Fibroblast of villous mesenchyme (primary cell): ENCODE data around the gene ARFGAP2. TPM values are rescaled to one million over a fixed set of nuclear protein-coding genes. Genes with fewer than 3 reads are reported as not detected.
"Not testable (repeated sequence)": the region's sequence is repeated elsewhere in the genome, so short reads cannot be mapped to it uniquely, and the experiment has no call there.

Experiments used
- DNase-seq: peaks from one replicate; pipeline ENCODE4 v3.0.0-alpha.2; 2010; ENCODE audit warnings: low read depth
- H3K4me3 ChIP-seq: 2 replicates; pipeline ENCODE4 v1.5.1; 2011; ENCODE audit warnings: low read depth, mild to moderate bottlenecking, low read length
- total RNA-seq: library from RNA; depleted of rRNA; stranded (reverse); fragments of >200 nt; gene quantifications from 2 replicates; pipeline ENCODE4 v1.2.3, GENCODE V29; 2012
- TF ChIP-seq, protein P1 (sequence below): IDR thresholded peaks from 2 replicates; pipeline ENCODE4 v1.5.1; 2012; ENCODE audit warnings: low read depth, mild to moderate bottlenecking, low read length; ENCODE audit not compliant: insufficient read depth

Gene ARFGAP2
- total RNA-seq, 1 donor, result 112 TPM

DNA sequence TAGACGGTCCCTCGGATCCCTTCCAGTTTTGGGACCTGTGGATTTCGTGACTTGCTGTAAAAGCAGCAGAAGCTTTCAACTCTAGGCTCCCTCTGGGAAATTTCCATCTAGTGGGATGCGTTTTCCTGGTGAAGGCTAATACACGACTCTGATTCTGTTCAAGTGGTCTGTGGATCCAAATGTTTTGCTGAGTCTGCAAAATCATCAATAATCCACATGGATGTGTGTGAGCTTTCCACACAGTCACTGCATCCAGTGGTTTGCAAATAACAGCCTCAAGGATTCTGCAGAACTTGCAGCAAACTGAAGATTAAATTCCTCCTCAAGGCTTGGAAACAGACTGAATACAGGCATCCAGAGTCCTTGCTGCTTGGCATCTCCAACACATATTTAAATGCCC, 25.9 kb upstream of the ARFGAP2 start:
- TF ChIP-seq, protein P1, sequence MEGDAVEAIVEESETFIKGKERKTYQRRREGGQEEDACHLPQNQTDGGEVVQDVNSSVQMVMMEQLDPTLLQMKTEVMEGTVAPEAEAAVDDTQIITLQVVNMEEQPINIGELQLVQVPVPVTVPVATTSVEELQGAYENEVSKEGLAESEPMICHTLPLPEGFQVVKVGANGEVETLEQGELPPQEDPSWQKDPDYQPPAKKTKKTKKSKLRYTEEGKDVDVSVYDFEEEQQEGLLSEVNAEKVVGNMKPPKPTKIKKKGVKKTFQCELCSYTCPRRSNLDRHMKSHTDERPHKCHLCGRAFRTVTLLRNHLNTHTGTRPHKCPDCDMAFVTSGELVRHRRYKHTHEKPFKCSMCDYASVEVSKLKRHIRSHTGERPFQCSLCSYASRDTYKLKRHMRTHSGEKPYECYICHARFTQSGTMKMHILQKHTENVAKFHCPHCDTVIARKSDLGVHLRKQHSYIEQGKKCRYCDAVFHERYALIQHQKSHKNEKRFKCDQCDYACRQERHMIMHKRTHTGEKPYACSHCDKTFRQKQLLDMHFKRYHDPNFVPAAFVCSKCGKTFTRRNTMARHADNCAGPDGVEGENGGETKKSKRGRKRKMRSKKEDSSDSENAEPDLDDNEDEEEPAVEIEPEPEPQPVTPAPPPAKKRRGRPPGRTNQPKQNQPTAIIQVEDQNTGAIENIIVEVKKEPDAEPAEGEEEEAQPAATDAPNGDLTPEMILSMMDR, result no peak
- H3K4me3 ChIP-seq, result no peak overlapping the region
- DNase-seq, result no peak

DNA sequence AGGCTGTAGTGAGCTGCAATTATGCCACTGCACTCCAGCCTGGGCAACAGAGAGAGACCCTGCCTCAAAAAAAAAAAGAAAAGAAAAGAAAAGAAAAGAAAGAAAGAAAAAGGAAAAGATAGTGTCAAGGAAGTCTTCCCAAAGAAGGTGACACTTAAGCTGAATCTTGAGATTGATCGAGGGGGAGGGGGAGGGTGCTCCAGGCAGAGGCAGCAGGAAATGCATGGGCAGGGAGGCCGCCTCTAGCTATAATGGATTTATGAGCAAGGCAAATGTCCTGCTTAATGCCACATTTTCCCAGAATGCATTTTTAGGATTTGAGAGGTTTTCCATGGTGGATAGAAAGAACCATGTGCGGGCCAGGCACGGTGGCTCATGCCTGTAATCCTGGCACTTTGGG, 24.3 kb upstream of the ARFGAP2 start:
- H3K4me3 ChIP-seq, result no peak overlapping the region
- DNase-seq, result no peak
- TF ChIP-seq, protein P1, result no peak

DNA sequence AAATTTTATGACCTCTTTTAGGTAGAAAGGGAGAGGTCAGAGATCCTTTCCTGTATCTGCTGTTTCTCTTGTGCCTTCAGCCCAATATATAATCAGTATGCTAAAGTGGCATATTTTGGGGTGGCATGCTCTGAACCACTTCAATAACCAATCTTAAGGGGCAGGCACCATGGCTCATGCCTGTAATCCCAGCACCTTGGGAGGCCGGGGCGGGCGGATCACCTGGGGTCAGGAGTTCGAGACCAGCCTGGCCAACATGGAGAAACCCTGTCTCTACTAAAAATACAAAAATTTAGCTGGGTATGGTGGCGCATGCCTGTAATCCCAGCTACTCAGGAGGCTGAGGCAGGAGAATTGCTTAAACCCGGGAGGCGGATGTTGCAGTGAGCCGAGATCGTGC, 21.5 kb upstream of the ARFGAP2 start:
- H3K4me3 ChIP-seq, DNase-seq: not testable (repeated sequence)

DNA sequence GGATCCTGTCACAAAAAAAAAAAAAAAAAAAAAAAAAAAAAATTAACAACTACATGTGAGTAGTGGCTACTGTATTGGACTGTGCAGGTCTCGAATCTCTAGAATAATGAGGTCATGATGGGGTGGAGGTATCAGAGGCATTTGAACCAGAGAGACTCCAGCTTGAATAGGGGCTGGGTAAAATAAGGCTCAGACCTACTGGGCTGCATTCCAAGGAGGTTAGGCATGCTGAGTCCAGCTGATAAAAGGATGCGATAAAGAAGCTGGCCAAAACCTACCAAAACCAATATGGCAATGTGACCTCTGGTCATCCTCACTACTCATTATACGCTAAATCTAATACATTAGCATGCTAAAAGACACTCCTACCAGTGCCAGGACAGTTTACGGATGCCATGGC, 15.4 kb upstream of the ARFGAP2 start:
- TF ChIP-seq, protein P1, result no peak
- H3K4me3 ChIP-seq, result no peak overlapping the region
- DNase-seq, result no peak

DNA sequence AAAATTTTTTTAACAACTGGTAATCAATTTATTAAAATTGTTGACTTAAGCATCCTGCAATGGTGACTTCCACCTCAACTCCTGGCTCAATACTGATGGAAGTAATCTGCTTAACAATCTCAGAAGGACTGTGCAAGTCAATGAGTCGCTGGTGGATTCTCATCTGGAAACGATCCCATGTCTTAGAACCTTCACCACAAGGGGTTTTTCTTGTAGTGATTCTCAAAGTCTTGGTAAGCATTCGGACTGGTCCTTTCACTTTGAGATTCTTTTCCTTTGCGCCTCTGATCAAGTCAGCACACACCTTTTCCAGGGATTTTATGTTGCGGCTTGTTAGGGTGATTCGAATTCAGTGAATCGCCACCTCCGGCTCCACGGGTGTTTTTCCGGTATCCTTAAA, 14.5 kb upstream of the ARFGAP2 start:
- DNase-seq, H3K4me3 ChIP-seq: not testable (repeated sequence)

DNA sequence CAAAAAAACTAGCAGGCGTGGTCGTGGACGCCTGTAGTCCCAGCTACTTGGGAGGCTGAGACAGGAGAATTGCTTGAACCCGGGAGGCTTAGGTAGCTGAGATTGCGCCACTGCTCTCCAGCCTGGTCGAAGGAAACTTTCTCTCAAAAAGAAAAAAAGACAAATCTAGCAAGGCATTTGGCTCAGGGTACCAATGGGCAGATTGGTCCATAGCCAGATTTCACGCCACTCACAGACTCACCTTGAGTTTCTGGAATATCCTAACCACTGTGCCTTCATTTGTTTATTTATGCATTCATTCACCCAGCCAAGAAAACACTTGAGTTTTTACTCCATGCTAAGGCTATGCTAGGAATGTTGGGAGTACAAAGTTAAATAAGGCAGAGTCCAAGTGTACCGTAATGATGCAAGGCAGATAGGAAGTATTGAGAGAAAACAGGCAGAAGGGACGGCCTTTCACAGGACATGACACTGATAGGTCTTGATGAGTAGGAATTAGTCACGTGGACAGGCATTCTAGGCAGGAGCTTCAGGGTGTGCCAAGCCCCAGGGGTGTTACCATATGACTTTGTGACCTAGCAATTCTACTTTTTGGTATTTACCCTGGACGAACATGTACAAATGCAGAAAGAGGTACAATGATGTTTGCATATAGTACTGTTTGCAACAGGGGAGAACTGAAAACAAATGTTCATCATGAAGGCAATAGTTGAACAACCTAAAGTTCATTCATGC, 12.6 kb upstream of the ARFGAP2 start:
- TF ChIP-seq, protein P1, result no peak
- DNase-seq, result peak; percentile 84
- no peak overlapping the region for H3K4me3 ChIP-seq

DNA sequence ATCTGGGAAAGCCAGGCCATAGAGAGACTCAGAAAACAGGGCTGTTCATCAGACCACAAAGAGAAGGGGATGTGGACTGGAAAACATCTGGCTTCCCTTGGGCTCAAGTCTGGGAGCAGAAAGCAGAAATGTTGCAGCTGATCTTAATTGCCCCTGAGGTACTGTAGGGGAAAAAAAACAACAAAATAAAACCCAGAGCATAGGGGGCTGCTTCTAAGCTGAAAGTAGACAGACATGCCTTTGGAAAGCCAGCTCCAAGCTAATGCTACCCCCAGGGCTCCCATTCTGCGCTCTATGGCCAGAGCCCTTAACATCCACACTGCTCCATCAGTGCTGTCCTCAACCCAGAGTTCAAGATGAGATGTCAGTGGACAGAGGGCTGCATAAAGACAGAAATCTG, 11.6 kb upstream of the ARFGAP2 start:
- H3K4me3 ChIP-seq, result no peak overlapping the region
- DNase-seq, result peak; percentile 37
- TF ChIP-seq, protein P1, result no peak

DNA sequence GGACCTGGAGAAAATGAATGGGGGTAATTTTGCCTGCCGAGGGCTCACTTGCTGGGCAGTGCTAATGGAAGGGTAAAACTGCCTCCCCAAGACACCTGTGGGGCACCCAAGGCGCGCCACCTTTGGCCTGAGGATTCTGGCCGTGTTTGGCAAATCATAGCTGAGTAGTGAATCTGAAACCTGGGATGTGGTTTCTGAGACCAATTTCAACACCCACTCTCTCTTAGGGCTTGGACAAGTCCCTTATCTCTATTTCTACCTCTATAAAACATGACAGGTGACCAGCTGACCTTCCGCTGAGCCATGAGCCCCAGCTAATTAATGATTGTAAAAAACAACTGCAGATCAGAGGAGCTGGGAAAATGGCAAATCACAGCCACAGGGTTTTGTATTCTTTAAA, 11.0 kb upstream of the ARFGAP2 start:
- TF ChIP-seq, protein P1, result no peak
- peak; percentile 31 for DNase-seq
- H3K4me3 ChIP-seq, result peak overlapping the region; percentile 75
